Fibroblast of lung (primary cell): ENCODE data around the gene SDC4.

Experiments used
- CTCF ChIP-seq, 2 donors: IDR thresholded peaks in 1 of 2; conservative IDR thresholded peaks in 1 of 2; 1 replicate in 1 of 2; 2 replicates in 1 of 2; pipeline ENCODE4 v1.5.1; 2011 to 2012; ENCODE audit warnings: low read length in 2 of 2, control low read depth in 1 of 2, inconsistent platforms in 1 of 2, low read depth in 1 of 2, mild to moderate bottlenecking in 1 of 2
- EZH2 ChIP-seq: IDR thresholded peaks from 2 replicates; pipeline ENCODE4 v1.5.1; 2012; ENCODE audit warnings: low read length, control low read depth, mild to moderate bottlenecking; ENCODE audit errors: missing control alignments

DNA sequence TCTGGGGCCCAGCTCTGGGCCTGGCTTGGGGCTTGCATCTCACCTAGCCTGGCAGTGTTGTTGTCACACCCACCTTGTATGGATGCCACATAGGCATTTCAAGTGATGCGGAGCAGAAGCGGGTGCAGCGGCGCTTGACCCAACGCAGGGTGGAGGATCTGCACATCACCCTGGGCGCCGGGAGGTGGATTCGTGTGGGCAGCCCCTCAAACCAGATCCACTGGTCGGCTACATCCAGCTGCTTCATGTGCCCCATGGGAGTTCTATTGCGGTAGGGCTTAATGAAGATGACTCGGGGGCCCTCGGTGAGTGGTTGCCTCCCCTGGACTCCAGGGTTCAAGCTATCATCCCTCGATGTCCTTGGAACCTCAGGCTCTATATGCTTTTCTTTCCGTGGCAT is 26.7 kb upstream of the SDC4 start:
- TF ChIP-seq CTCF (conservative IDR thresholded peaks at IDR 0.05 in 1 of 2, IDR thresholded peaks at IDR 0.05 in 1 of 2; ENCODE audit: low read depth in 1 of 2, low read length in 2 of 2) (no peak), EZH2 (no peak)
